GM12878 (cell line): Measurements from ENCODE around the gene ST6GALNAC3. TPM values are rescaled to one million over a fixed set of nuclear protein-coding genes. Genes with fewer than 3 reads are reported as not detected.

ENCODE experiments used
- ATAC-seq: fragments of 200-7000 bp; cut with Tn5 transposase; 3 replicates; pipeline ENCODE4 v1.9.1; 2020; ENCODE audit warnings: mild to moderate bottlenecking, moderate library complexity
- BruUV-seq: library from RNA; stranded (reverse); fragments of 400-500 nt; replicated peaks from 2 replicates; lab custom pipeline; 2021; lab: Mats Ljungman, UMichigan
- CTCF ChIA-PET: fragments of 300-600 bp; sonication (Branson Sonifier 250); formaldehyde crosslinking; extraction: SDS; loops from one replicate; lab custom pipeline; 2021; ENCODE audit warnings: inconsistent platforms; lab: Yijun Ruan, JAX
- POLR2A ChIA-PET: fragments of 350-600 bp; formaldehyde crosslinking; extraction: SDS; loops from one replicate; lab custom pipeline; 2021; ENCODE audit warnings: inconsistent platforms; lab: Charles Lee
- RAD21 ChIA-PET: fragments of 300-600 bp; sonication (Branson Sonifier 250); formaldehyde crosslinking; loops from one replicate; lab custom pipeline; 2023; ENCODE audit warnings: antibody characterized with exemption; ENCODE audit not compliant: unreplicated experiment; lab: Charles Lee
- SMC1A ChIA-PET: fragments of 300-600 bp; sonication (Branson Sonifier 250); formaldehyde crosslinking; loops from one replicate; lab custom pipeline; 2023; ENCODE audit not compliant: unreplicated experiment, uncharacterized antibody; lab: Charles Lee
- DNase-seq: peaks from one replicate; pipeline ENCODE4 v3.0.0-alpha.2; 2011; ENCODE audit warnings: low read depth, low spot score
- FAIRE-seq: peaks from 3 replicates; lab custom pipeline; 2011; peaks lifted over from hg19 to GRCh38; lab: Jason Lieb, UNC
- H2AFZ ChIP-seq: 2 replicates; pipeline ENCODE4 v1.6.0; 2011; ENCODE audit warnings: low read depth, low read length, control low read depth; ENCODE audit not compliant: control insufficient read depth
- H3K27ac ChIP-seq: 2 replicates; pipeline ENCODE4 v1.5.1; 2011; ENCODE audit warnings: control low read depth; ENCODE audit not compliant: control insufficient read depth, insufficient read depth
- H3K27me3 ChIP-seq, 2 experiments: replicated peaks in 1 of 2; 2 replicates each; pipeline versions ENCODE4 v1.6.0 to v1.6.1; 2011; ENCODE audit warnings: low read length in 1 of 2; ENCODE audit not compliant: control insufficient read depth in 2 of 2, insufficient read depth in 2 of 2
- H3K36me3 ChIP-seq, 2 experiments: 2 replicates each; pipeline ENCODE4 v1.5.1; 2011; ENCODE audit warnings: low read length in 1 of 2; ENCODE audit not compliant: control insufficient read depth in 2 of 2, insufficient read depth in 2 of 2
- H3K4me1 ChIP-seq: 2 replicates; pipeline ENCODE4 v1.6.1; 2011; ENCODE audit warnings: mild to moderate bottlenecking, low read length, moderate library complexity, mixed read lengths; ENCODE audit not compliant: control insufficient read depth, insufficient read depth
- H3K4me2 ChIP-seq: 2 replicates; pipeline ENCODE4 v1.6.0; 2011; ENCODE audit warnings: control low read depth; ENCODE audit not compliant: control insufficient read depth, insufficient read depth
- H3K4me3 ChIP-seq: fragments of 200-600 bp; sonication (generic); 2 replicates; pipeline ENCODE4 v1.5.1; 2016
- H3K79me2 ChIP-seq: 2 replicates; pipeline ENCODE4 v1.6.0; 2011; ENCODE audit warnings: low read length; ENCODE audit not compliant: control insufficient read depth, insufficient read depth
- H3K9ac ChIP-seq: 2 replicates; pipeline ENCODE4 v1.8.0; 2011; ENCODE audit warnings: low read length, control low read depth, mixed read lengths; ENCODE audit not compliant: control insufficient read depth, insufficient read depth
- H3K9me3 ChIP-seq: replicated peaks from 3 replicates; pipeline ENCODE4 v1.5.1; 2011; ENCODE audit warnings: mild to moderate bottlenecking, low read length; ENCODE audit not compliant: control insufficient read depth, insufficient read depth
- H4K20me1 ChIP-seq: 2 replicates; pipeline ENCODE4 v1.6.0; 2011; ENCODE audit not compliant: control insufficient read depth, insufficient read depth
- ELK1 ChIP-seq: IDR thresholded peaks from 2 replicates; pipeline ENCODE4 v1.6.1; 2012; ENCODE audit warnings: low read depth, low read length, improper control_type of control experiment
- ESRRA ChIP-seq: IDR thresholded peaks from 2 replicates; pipeline ENCODE4 v1.6.1; 2012; ENCODE audit warnings: mild to moderate bottlenecking, low read length, improper control_type of control experiment
- ETV6 ChIP-seq, 2 experiments: fragments of 450-650 bp in 1 of 2; IDR thresholded peaks in 1 of 2; conservative IDR thresholded peaks in 1 of 2; 2 replicates each; pipeline ENCODE4 v1.6.1; 2014; ENCODE audit warnings: antibody characterized with exemption in 1 of 2, borderline replicate concordance in 1 of 2, low read depth in 1 of 2, mild to moderate bottlenecking in 1 of 2, moderate library complexity in 1 of 2
- EZH2 ChIP-seq: IDR thresholded peaks from 2 replicates; pipeline ENCODE4 v1.6.1; 2012; ENCODE audit warnings: low read depth, mild to moderate bottlenecking, control low read depth, inconsistent platforms, low read length, borderline replicate concordance; ENCODE audit not compliant: control insufficient read depth
- IKZF2 ChIP-seq, 2 experiments: fragments of 450-650 bp; IDR thresholded peaks; 2 replicates each; pipeline ENCODE4 v1.6.1; 2017; ENCODE audit warnings: mild to moderate bottlenecking in 2 of 2, moderate library complexity in 2 of 2
- PBX3 ChIP-seq: IDR thresholded peaks from 2 replicates; pipeline ENCODE4 v1.6.1; 2011; ENCODE audit warnings: mild to moderate bottlenecking, low read depth, low read length, moderate library complexity; ENCODE audit not compliant: insufficient replicate concordance
- RELB ChIP-seq: fragments of 450-650 bp; IDR thresholded peaks from 2 replicates; pipeline ENCODE4 v1.6.1; 2017; ENCODE audit warnings: low read depth, mild to moderate bottlenecking, moderate library complexity
- RFX5 ChIP-seq: IDR thresholded peaks from 2 replicates; pipeline ENCODE4 v1.6.1; 2011; ENCODE audit warnings: low read depth, low read length, improper control_type of control experiment
- SIN3A ChIP-seq: IDR thresholded peaks from 2 replicates; pipeline ENCODE4 v1.6.1; 2012; ENCODE audit warnings: low read depth, low read length, improper control_type of control experiment
- SREBF1 ChIP-seq: IDR thresholded peaks from 2 replicates; pipeline ENCODE4 v1.6.1; 2012; ENCODE audit warnings: mild to moderate bottlenecking, low read length
- SRF ChIP-seq, 2 experiments: IDR thresholded peaks; 2 replicates each; pipeline ENCODE4 v1.6.1; 2011; ENCODE audit warnings: low read depth in 2 of 2, low read length in 2 of 2, mild to moderate bottlenecking in 1 of 2, moderate library complexity in 1 of 2
- ZNF274 ChIP-seq: IDR thresholded peaks from one replicate; pipeline ENCODE4 v1.8.0; 2011; ENCODE audit not compliant: insufficient read length, insufficient read depth
- WGBS: methylation state at CpG from one replicate; pipeline ENCODE4 v1.1.6; 2016; ENCODE audit warnings: low lambda C conversion rate; ENCODE audit not compliant: insufficient replicate concordance, insufficient coverage; ENCODE audit errors: missing lambda C conversion rate; 5-methylcytosine and 5-hydroxymethylcytosine counted together
- in situ Hi-C: fragments of 300-500 bp; cut with MboI; formaldehyde crosslinking; loops from 9 replicates; pipeline ENCODE4 v1.14.3; 2018; ENCODE audit warnings: mixed read lengths
- intact Hi-C: fragments of 100-400 bp; cut with micrococcal nuclease; formaldehyde crosslinking; loops from one replicate; pipeline ENCODE4 v1.14.2; 2022; ENCODE audit not compliant: unreplicated experiment
- polyA plus RNA-seq, 11 experiments: library from polyadenylated mRNA; depleted of rRNA in 4 of 11; unstranded in 6 of 11; stranded (reverse) in 5 of 11; fragments of >200 nt; fragmentation: Nextera tagmentation in 4 of 11; fragmentation: Illumina TruSeq in 1 of 11; extraction: Ambion mirVana in 4 of 11; extraction: Trizol in 1 of 11; gene quantifications; 1 replicate in 1 of 11; 2 replicates in 10 of 11; pipeline versions ENCODE4 v1.2.1 to v1.2.3, GENCODE V29; 2011 to 2016; ENCODE audit warnings: inconsistent platforms in 2 of 11, missing spikeins in 2 of 11, low read depth in 1 of 11
- total RNA-seq, 4 experiments: library from RNA; depleted of rRNA in 3 of 4; stranded (reverse); fragments of >200 nt in 3 of 4; fragmentation: Illumina TruSeq in 1 of 4; extraction: Trizol in 1 of 4; gene quantifications; 2 replicates each; pipeline versions ENCODE4 v1.2.1 to v1.2.3, GENCODE V29; 2013 to 2021

The ST6GALNAC3 gene
- total and polyA plus RNA-seq, 10 of the 15 experiments (the other 5 are each of a cell fraction or from before 2014, with no cell fraction given) = 0.04 to 0.68 (median 0.18) TPM; not detected in 3

- DNase-seq (no peak), ATAC-seq (no peak), FAIRE-seq (no peak)
- Histone ChIP-seq H4K20me1 (no peaks in the 10 kb centered on the region), H3K4me3 (no peak overlapping the region), H2AFZ (no peak overlapping the region), H3K27me3 (no peaks in the 10 kb centered on the region), H3K27ac (no peak overlapping the region), H3K36me3 (no peaks in the 10 kb centered on the region), H3K9ac (no peak overlapping the region), H3K9me3 (no peaks in the 10 kb centered on the region), H3K4me1 (no peaks in the 10 kb centered on the region), H3K4me2 (no peak overlapping the region), H3K79me2 (no peaks in the 10 kb centered on the region)
- in situ Hi-C loops (no loop called here), intact Hi-C loops (no loop called here)
- TF ChIP-seq SRF (IDR thresholded peaks at IDR 0.05; ENCODE audit: low read depth in 2 of 2, low read length in 2 of 2) (no peak), EZH2 (no peak), SREBF1 (no peak), IKZF2 (IDR thresholded peaks at IDR 0.05) (no peak), PBX3 (no peak)
- ChIA-PET CTCF (no interaction called here), SMC1A (no interaction called here), POLR2A (no interaction called here), RAD21 (no interaction called here)
- 58% methylated on average over 4 of the region's 4 CpGs for WGBS
- BruUV-seq = no TSS peak
These were observed 85.7 kb downstream of the ST6GALNAC3 start for GRCh38 chr1:76160225-76160624.

- ChIA-PET SMC1A (interaction anchor here (1.3 kb wide), 1 partner anchor 58 kb away, joined by 3 read pairs; no protein-coding TSS in a partner anchor), POLR2A (no interaction called here), CTCF (no interaction called here), RAD21 (no interaction called here)
- no peaks in the 10 kb centered on the region for H3K4me1 ChIP-seq
- no peak overlapping the region for H3K4me2 ChIP-seq
- H3K9ac ChIP-seq = no peak overlapping the region
- WGBS = 0% methylated on average over 2 of the region's 2 CpGs
- H3K36me3 ChIP-seq = no peaks in the 10 kb centered on the region
- FAIRE-seq (no peak), DNase-seq (no peak), ATAC-seq (no peak)
- H3K79me2 ChIP-seq = no peaks in the 10 kb centered on the region
- no peaks in the 10 kb centered on the region for H3K9me3 ChIP-seq
- intact Hi-C loops = no loop called here
- H4K20me1 ChIP-seq = no peaks in the 10 kb centered on the region
- no peaks in the 10 kb centered on the region for H3K27me3 ChIP-seq
- H2AFZ ChIP-seq = no peak overlapping the region
- no peak overlapping the region for H3K27ac ChIP-seq
- in situ Hi-C loops = no loop called here
- H3K4me3 ChIP-seq = no peak overlapping the region
- no TSS peak for BruUV-seq
- no peak for TF ChIP-seq RELB
- TF ChIP-seq ZNF274 = no peak
- TF ChIP-seq ETV6 (conservative IDR thresholded peaks at IDR 0.05 in 1 of 2, IDR thresholded peaks at IDR 0.05 in 1 of 2; ENCODE audit: borderline replicate concordance in 1 of 2, low read depth in 1 of 2) = no peak
- no peak for TF ChIP-seq ELK1
- no peak for TF ChIP-seq RFX5
- TF ChIP-seq SIN3A = no peak
- TF ChIP-seq ESRRA = no peak
These were observed 86.9 kb downstream of the ST6GALNAC3 start for GRCh38 chr1:76161451-76161850.
